ENCODE results near the gene BRIP1. TPM values are rescaled to one million over a fixed set of nuclear protein-coding genes. Genes with fewer than 3 reads are reported as not detected.
"Not testable (repeated sequence)": the region's sequence is repeated elsewhere in the genome, so short reads cannot be mapped to it uniquely, and the experiment has no call there.

BRIP1 gene
- total RNA-seq, 1 experiment from 2014 or later, result 30.2 TPM

GRCh38 chr17:61668486-61668885 lies 194.8 kb downstream of the BRIP1 start:
- no peak for DNase-seq (ENCODE audit: low spot score)
- Histone ChIP-seq H3K4me1 (ENCODE audit: insufficient read depth, low read length, poor library complexity, severe bottlenecking) (no peaks in the 10 kb centered on the region), H3K27me3 (replicated peaks; ENCODE audit: insufficient read depth, low read depth, low read length, poor library complexity) (no peaks in the 10 kb centered on the region), H3K9me3 (ENCODE audit: low read depth, low read length, poor library complexity, severe bottlenecking) (no peaks in the 10 kb centered on the region), H3K27ac (ENCODE audit: low read depth, low read length, poor library complexity, severe bottlenecking) (no peak overlapping the region), H3K4me3 (ENCODE audit: low read depth, low read length, poor library complexity, severe bottlenecking) (no peak overlapping the region), H3K36me3 (ENCODE audit: insufficient read depth, low read length, poor library complexity, severe bottlenecking) (no peaks in the 10 kb centered on the region)
- intact Hi-C loops (cut with micrococcal nuclease; ENCODE audit: unreplicated experiment), result no loop called here
- BruUV-seq (replicated peaks), result no TSS peak
- ChIA-PET POLR2A (ENCODE audit: low non-redundant PET) (no interaction called here), CTCF (no interaction called here)
- TF ChIP-seq EZH2 (IDR thresholded peaks at IDR 0.05; ENCODE audit: borderline replicate concordance, low read depth, low read length, poor library complexity, severe bottlenecking) (no peak), CTCF (conservative IDR thresholded peaks at IDR 0.05; ENCODE audit: low read depth, low read length) (no peak)

- CTCF ChIA-PET; H3K27me3 ChIP-seq (replicated peaks; ENCODE audit: insufficient read depth, low read depth, low read length, poor library complexity); H3K36me3 ChIP-seq (ENCODE audit: insufficient read depth, low read length, poor library complexity, severe bottlenecking); intact Hi-C loops (cut with micrococcal nuclease; ENCODE audit: unreplicated experiment); H3K9me3 ChIP-seq (ENCODE audit: low read depth, low read length, poor library complexity, severe bottlenecking); POLR2A ChIA-PET (ENCODE audit: low non-redundant PET); BruUV-seq (replicated peaks); H3K4me3 ChIP-seq (ENCODE audit: low read depth, low read length, poor library complexity, severe bottlenecking); DNase-seq (ENCODE audit: low spot score); H3K4me1 ChIP-seq (ENCODE audit: insufficient read depth, low read length, poor library complexity, severe bottlenecking); H3K27ac ChIP-seq (ENCODE audit: low read depth, low read length, poor library complexity, severe bottlenecking): not testable (repeated sequence)
Measured at GRCh38 chr17:61666406-61667088, 196.8 kb downstream of the BRIP1 start.

GRCh38 chr17:61663310-61663709 lies 200.0 kb downstream of the BRIP1 start:
- ChIA-PET POLR2A (ENCODE audit: low non-redundant PET) (no interaction called here), CTCF (no interaction called here)
- Histone ChIP-seq H3K36me3 (ENCODE audit: insufficient read depth, low read length, poor library complexity, severe bottlenecking) (no peaks in the 10 kb centered on the region), H3K27me3 (replicated peaks; ENCODE audit: insufficient read depth, low read depth, low read length, poor library complexity) (no peaks in the 10 kb centered on the region), H3K27ac (ENCODE audit: low read depth, low read length, poor library complexity, severe bottlenecking) (no peak overlapping the region), H3K4me3 (ENCODE audit: low read depth, low read length, poor library complexity, severe bottlenecking) (no peak overlapping the region), H3K4me1 (ENCODE audit: insufficient read depth, low read length, poor library complexity, severe bottlenecking) (no peaks in the 10 kb centered on the region), H3K9me3 (ENCODE audit: low read depth, low read length, poor library complexity, severe bottlenecking) (no peaks in the 10 kb centered on the region)
- intact Hi-C loops (cut with micrococcal nuclease; ENCODE audit: unreplicated experiment), result no loop called here
- no peak for DNase-seq (ENCODE audit: low spot score)
- no TSS peak for BruUV-seq (replicated peaks)
- no peak for TF ChIP-seq CTCF (conservative IDR thresholded peaks at IDR 0.05; ENCODE audit: low read depth, low read length)
- TF ChIP-seq EZH2 (IDR thresholded peaks at IDR 0.05; ENCODE audit: borderline replicate concordance, low read depth, low read length, poor library complexity, severe bottlenecking), result no peak

- ChIA-PET CTCF (no interaction called here), POLR2A (ENCODE audit: low non-redundant PET) (no interaction called here)
- H3K36me3 ChIP-seq (ENCODE audit: insufficient read depth, low read length, poor library complexity, severe bottlenecking), result no peaks in the 10 kb centered on the region
- H3K27me3 ChIP-seq (replicated peaks; ENCODE audit: insufficient read depth, low read depth, low read length, poor library complexity), result no peaks in the 10 kb centered on the region
- H3K27ac ChIP-seq (ENCODE audit: low read depth, low read length, poor library complexity, severe bottlenecking), result no peak overlapping the region
- H3K4me1 ChIP-seq (ENCODE audit: insufficient read depth, low read length, poor library complexity, severe bottlenecking), result no peaks in the 10 kb centered on the region
- intact Hi-C loops (cut with micrococcal nuclease; ENCODE audit: unreplicated experiment), result no loop called here
- H3K9me3 ChIP-seq (ENCODE audit: low read depth, low read length, poor library complexity, severe bottlenecking), result no peaks in the 10 kb centered on the region
- no peak for DNase-seq (ENCODE audit: low spot score)
- BruUV-seq (replicated peaks), result no TSS peak
- TF ChIP-seq CTCF (conservative IDR thresholded peaks at IDR 0.05; ENCODE audit: low read depth, low read length), result no peak
- TF ChIP-seq EZH2 (IDR thresholded peaks at IDR 0.05; ENCODE audit: borderline replicate concordance, low read depth, low read length, poor library complexity, severe bottlenecking), result no peak
- no peak overlapping the region for H3K4me3 ChIP-seq (ENCODE audit: low read depth, low read length, poor library complexity, severe bottlenecking)
Measured at GRCh38 chr17:61662741-61663140, 200.6 kb downstream of the BRIP1 start.

Measured in A673 (cell line).